ENCODE results near the gene GPR39. TPM values are rescaled to one million over a fixed set of nuclear protein-coding genes. Genes with fewer than 3 reads are reported as not detected.

The GPR39 gene
- total RNA-seq, 4 donors from 2014 or later: 0.13 to 1.3 TPM; not detected in 2

DNA sequence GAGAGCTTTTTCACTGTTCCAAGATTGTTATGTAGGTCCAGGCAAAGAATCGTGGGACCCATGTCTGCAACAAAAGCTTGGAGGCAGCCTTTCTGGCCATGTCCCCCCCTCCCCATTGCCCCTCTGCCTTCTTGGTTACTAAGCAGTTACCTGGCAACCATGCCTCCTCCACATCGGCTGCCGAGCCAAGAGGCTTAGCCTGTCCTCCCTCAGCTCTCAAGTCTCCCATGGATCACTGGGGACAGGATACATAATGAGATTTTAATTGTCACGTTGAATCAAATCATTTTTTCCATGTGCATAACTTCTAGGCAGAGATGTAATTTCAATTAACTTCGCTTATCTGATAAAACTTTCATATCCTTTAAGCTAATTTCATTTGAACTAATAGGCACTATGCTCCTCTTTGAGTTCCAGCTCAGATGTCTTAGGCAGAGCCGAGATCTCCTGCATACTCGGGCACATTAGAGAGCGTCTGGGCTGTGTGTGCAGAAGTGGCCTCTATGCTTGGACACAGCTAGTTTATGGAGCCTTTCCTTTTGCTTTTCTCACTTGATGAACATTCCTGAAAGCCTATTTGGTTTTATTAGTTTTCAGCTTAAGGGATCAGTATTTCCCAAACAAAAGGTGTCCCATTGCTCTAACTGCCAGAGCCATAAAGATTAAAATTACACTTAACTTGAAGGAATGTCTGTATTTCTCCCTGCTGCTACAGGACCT, 172.7 kb downstream of the GPR39 start:
- Histone ChIP-seq H3K27me3 (no peaks in the 10 kb centered on the region), H3K4me3 (no peak overlapping the region), H3K9me3 (no peaks in the 10 kb centered on the region), H3K27ac (replicated peaks in 1 of 4) (no peak overlapping the region), H3K4me1 (no peaks in the 10 kb centered on the region), H3K36me3 (no peaks in the 10 kb centered on the region)
- no peak for TF ChIP-seq POLR2AphosphoS5 (IDR thresholded peaks at IDR 0.05)
- TF ChIP-seq, protein P1, sequence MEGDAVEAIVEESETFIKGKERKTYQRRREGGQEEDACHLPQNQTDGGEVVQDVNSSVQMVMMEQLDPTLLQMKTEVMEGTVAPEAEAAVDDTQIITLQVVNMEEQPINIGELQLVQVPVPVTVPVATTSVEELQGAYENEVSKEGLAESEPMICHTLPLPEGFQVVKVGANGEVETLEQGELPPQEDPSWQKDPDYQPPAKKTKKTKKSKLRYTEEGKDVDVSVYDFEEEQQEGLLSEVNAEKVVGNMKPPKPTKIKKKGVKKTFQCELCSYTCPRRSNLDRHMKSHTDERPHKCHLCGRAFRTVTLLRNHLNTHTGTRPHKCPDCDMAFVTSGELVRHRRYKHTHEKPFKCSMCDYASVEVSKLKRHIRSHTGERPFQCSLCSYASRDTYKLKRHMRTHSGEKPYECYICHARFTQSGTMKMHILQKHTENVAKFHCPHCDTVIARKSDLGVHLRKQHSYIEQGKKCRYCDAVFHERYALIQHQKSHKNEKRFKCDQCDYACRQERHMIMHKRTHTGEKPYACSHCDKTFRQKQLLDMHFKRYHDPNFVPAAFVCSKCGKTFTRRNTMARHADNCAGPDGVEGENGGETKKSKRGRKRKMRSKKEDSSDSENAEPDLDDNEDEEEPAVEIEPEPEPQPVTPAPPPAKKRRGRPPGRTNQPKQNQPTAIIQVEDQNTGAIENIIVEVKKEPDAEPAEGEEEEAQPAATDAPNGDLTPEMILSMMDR (IDR thresholded peaks at IDR 0.05): no peak
- intact Hi-C loops (cut with DNase I): no loop called here
- peak; percentile 57 for DNase-seq (ENCODE audit: extremely low spot score)
- 44% methylated on average over 8 of the region's 8 CpGs for WGBS

DNA sequence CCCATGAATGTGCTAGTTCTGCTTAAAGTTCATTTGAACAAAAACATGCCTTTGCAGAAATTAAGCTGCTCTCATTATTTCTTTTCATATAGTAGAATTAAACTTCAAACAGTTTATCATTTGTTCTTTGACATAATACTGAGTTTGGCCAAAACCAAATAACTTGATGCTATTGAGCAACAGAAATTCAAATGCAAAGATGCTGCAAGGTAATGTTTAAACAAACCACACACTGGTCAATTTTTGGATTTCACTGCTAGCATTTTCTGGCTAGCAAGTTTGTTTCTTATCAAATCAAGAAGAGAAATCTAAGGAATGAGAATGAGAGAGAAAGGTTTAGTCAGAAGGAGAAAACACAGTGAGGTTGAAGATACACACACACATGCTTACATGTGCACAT, 173.4 kb downstream of the GPR39 start:
- intact Hi-C loops (cut with DNase I): no loop called here
- no peak for DNase-seq (ENCODE audit: extremely low spot score)
- no peaks in the 10 kb centered on the region for H3K27me3 ChIP-seq
- no peak overlapping the region for H3K4me3 ChIP-seq
- no peaks in the 10 kb centered on the region for H3K4me1 ChIP-seq
- no peaks in the 10 kb centered on the region for H3K36me3 ChIP-seq
- no peaks in the 10 kb centered on the region for H3K9me3 ChIP-seq
- no peak overlapping the region for H3K27ac ChIP-seq (replicated peaks in 1 of 4)
- no peak for TF ChIP-seq EP300 (IDR thresholded peaks at IDR 0.05)
- no peak for TF ChIP-seq POLR2A (IDR thresholded peaks at IDR 0.05; ENCODE audit: low read depth)
- no peak for TF ChIP-seq POLR2AphosphoS5 (IDR thresholded peaks at IDR 0.05)
- TF ChIP-seq, protein P1 (IDR thresholded peaks at IDR 0.05): no peak

DNA sequence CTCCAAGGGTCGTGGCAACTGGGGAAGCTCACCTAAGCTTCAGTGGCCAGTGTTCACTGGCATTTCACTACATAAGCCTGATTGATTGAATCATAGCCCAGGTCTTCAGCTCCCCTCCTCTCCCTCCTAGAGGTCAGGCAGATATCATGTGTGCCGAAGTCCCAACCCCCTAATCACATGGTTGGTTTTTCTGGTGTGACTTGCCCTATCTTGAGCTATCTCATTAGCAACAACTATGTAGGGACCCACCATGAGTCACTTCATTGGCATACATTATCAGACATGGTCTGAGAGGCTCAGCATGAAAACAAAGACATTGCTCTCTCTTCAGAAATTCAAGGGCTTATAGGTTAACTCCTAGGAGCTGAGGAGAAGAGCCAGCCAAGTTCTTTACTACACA, 176.6 kb downstream of the GPR39 start:
- peak; percentile 82 for DNase-seq (ENCODE audit: extremely low spot score)
- Histone ChIP-seq H3K27me3 (no peaks in the 10 kb centered on the region), H3K4me3 (no peak overlapping the region), H3K9me3 (peaks cover 0 to 11% (median 0%) of the 10 kb centered on the region in 4 donors), H3K36me3 (no peaks in the 10 kb centered on the region), H3K27ac (replicated peaks in 1 of 4) (no peak overlapping the region), H3K4me1 (no peaks in the 10 kb centered on the region)
- WGBS: 83% methylated on average over 2 of the region's 2 CpGs
- intact Hi-C loops (cut with DNase I): no loop called here
- no peak for TF ChIP-seq POLR2AphosphoS5 (IDR thresholded peaks at IDR 0.05)

DNA sequence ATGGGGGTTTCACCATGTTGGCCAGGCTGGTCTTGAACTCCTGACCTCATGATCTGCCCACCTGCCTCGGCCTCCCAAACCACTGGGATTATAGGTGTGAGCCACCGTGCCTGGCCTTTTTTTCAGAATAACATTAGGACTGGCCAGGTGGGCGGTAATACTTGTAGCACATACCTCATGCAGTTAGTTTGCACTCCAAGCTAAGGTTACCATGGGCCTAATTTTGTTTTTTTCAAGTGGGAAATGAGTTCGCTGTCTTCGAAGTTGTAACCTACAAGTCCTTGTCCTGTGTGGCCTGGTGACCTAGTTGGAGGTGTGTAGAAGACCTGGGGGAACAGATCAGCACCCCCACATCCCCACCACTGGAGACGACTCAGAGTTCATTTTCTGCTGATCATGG, 178.6 kb downstream of the GPR39 start:
- TF ChIP-seq, protein P1 (IDR thresholded peaks at IDR 0.05): no peak
- TF ChIP-seq EP300 (IDR thresholded peaks at IDR 0.05) (no peak), POLR2AphosphoS5 (IDR thresholded peaks at IDR 0.05) (no peak), POLR2A (IDR thresholded peaks at IDR 0.05; ENCODE audit: low read depth) (no peak)
- no peaks in the 10 kb centered on the region for H3K36me3 ChIP-seq
- peaks cover 0 to 12% (median 0%) of the 10 kb centered on the region in 4 donors for H3K27me3 ChIP-seq
- H3K4me1 ChIP-seq: no peaks in the 10 kb centered on the region
- peaks cover 0 to 15% (median 0%) of the 10 kb centered on the region in 4 donors for H3K9me3 ChIP-seq
- no peak overlapping the region for H3K27ac ChIP-seq (replicated peaks in 1 of 4)
- intact Hi-C loops (cut with DNase I): no loop called here
- H3K4me3 ChIP-seq: no peak overlapping the region
- WGBS: 76% methylated on average over 6 of the region's 6 CpGs
- peak; percentile 34 for DNase-seq (ENCODE audit: extremely low spot score)

DNA sequence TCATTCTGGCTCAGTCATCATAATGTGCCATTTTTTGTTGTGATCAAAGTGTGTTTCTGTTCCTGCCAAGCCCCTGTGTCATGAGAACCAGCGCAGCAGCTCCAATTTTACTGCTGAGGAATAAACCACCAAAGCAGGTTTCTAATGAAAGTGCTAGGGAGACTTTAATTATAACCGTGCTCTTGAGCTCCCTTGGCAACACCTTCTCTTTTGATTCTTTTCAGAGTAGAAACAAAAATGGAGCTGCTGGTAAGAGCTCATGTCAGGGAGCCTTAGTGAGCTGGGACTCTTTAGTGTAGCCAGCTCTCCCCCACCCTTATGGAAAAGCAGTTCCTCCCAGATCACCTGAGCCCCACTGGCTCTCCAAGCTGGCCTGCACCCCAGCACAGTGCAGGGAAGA, 179.1 kb downstream of the GPR39 start:
- H3K9me3 ChIP-seq: peaks cover 0 to 15% (median 0%) of the 10 kb centered on the region in 4 donors
- no peak overlapping the region for H3K27ac ChIP-seq (replicated peaks in 1 of 4)
- peak; percentile 31 for DNase-seq (ENCODE audit: extremely low spot score)
- H3K36me3 ChIP-seq: no peaks in the 10 kb centered on the region
- H3K4me1 ChIP-seq: no peaks in the 10 kb centered on the region
- TF ChIP-seq POLR2AphosphoS5 (IDR thresholded peaks at IDR 0.05) (no peak), EP300 (IDR thresholded peaks at IDR 0.05) (no peak), POLR2A (IDR thresholded peaks at IDR 0.05; ENCODE audit: low read depth) (no peak)
- TF ChIP-seq, protein P1 (IDR thresholded peaks at IDR 0.05): no peak
- WGBS: 90% methylated on average over 2 of the region's 2 CpGs
- intact Hi-C loops (cut with DNase I): no loop called here
- no peak overlapping the region for H3K4me3 ChIP-seq
- peaks cover 0 to 12% (median 0%) of the 10 kb centered on the region in 4 donors for H3K27me3 ChIP-seq

All from esophagus muscularis mucosa (tissue), 4 donors.